Cardiac muscle cell (in vitro differentiated cells and primary cell): ENCODE measurements around the gene FBXL5. TPM values are rescaled to one million over a fixed set of nuclear protein-coding genes. Genes with fewer than 3 reads are reported as not detected.

Experiments used
- DNase-seq, 2 donors: peaks; one replicate each; pipeline versions ENCODE4 v3.0.0 to v3.0.0-alpha.2; 2010 to 2017; ENCODE audit warnings: low read depth in 1 of 2, low spot score in 1 of 2
- H3K27ac ChIP-seq: fragments of 200-600 bp; sonication (generic); 2 replicates; pipeline ENCODE4 v1.5.1; 2016
- H3K27me3 ChIP-seq: fragments of 200-600 bp; sonication (generic); 2 replicates; pipeline ENCODE4 v1.6.0; 2016; ENCODE audit warnings: control low read depth
- H3K36me3 ChIP-seq: fragments of 200-600 bp; sonication (generic); 2 replicates; pipeline ENCODE4 v1.5.1; 2016; ENCODE audit warnings: control low read depth
- H3K4me1 ChIP-seq: fragments of 200-600 bp; sonication (generic); 2 replicates; pipeline ENCODE4 v1.8.1; 2017; ENCODE audit warnings: low read depth, mild to moderate bottlenecking, mixed run types
- H3K4me3 ChIP-seq: fragments of 200-600 bp; sonication (generic); 2 replicates; pipeline ENCODE4 v1.5.1; 2016; ENCODE audit warnings: mild to moderate bottlenecking
- H3K9me3 ChIP-seq: fragments of 200-600 bp; sonication (generic); 2 replicates; pipeline ENCODE4 v1.5.1; 2017; ENCODE audit warnings: low read depth, mild to moderate bottlenecking, control low read depth
- polyA plus RNA-seq: library from polyadenylated mRNA; unstranded; fragments of >200 nt; fragmentation: Nextera tagmentation; extraction: Ambion mirVana; gene quantifications from 2 replicates; pipeline ENCODE4 v1.2.1, GENCODE V29; 2016
- total RNA-seq: library from RNA; depleted of rRNA; stranded (reverse); fragments of >200 nt; gene quantifications from 2 replicates; pipeline ENCODE4 v1.2.3, GENCODE V29; 2016
- TF ChIP-seq, protein P1 (sequence below): IDR thresholded peaks from 2 replicates; pipeline ENCODE4 v1.5.1; 2012; ENCODE audit warnings: low read depth, mild to moderate bottlenecking, low read length

The FBXL5 gene
- total and polyA plus RNA-seq, 2 experiments from 2014 or later = 39.0 to 66.3 TPM

DNA sequence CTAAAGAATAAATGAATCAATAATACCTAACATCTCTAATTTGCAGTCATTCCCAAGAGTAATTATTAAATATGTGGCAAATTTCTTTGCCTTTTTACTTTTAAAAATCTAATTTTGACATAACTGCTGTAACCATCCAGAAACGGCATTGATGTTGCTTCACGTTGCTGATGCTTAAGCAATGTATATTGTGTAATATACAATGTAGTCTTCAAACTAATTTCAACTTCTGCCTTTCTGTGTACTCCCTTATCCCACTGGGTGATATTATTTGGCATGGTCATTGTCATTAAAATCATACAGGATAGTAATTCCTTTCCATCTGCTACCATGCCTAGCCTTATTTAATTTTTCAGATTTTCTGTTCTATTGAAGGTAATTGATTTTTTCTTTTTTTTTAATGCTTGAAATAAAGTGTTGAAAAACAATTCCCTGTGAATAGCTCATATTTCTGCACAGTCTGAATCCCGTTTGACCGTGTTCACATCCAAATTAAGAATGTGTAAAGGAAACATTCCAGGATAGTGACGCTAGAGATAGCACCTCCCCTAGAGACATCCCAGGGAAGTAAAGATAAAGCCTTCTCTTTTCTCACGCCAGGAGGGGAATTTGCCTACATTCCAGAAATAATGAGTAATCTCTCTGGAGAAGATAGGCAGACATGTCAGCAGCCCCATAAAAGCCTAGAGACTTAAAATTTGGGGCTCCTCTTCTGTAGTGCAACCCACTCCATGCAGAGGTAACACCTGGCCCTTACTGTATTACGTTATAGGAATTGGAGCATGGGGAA, 35.1 kb upstream of the FBXL5 start:
- H3K9me3 ChIP-seq = no peaks in the 10 kb centered on the region
- DNase-seq = peak in 1 of 2 donors; percentile 97
- H3K4me1 ChIP-seq = no peaks in the 10 kb centered on the region
- H3K27me3 ChIP-seq = no peaks in the 10 kb centered on the region
- H3K27ac ChIP-seq = peak overlapping the region; percentile 78
- no peak overlapping the region for H3K4me3 ChIP-seq
- H3K36me3 ChIP-seq = peaks cover 16% of the 10 kb centered on the region
- TF ChIP-seq, protein P1, sequence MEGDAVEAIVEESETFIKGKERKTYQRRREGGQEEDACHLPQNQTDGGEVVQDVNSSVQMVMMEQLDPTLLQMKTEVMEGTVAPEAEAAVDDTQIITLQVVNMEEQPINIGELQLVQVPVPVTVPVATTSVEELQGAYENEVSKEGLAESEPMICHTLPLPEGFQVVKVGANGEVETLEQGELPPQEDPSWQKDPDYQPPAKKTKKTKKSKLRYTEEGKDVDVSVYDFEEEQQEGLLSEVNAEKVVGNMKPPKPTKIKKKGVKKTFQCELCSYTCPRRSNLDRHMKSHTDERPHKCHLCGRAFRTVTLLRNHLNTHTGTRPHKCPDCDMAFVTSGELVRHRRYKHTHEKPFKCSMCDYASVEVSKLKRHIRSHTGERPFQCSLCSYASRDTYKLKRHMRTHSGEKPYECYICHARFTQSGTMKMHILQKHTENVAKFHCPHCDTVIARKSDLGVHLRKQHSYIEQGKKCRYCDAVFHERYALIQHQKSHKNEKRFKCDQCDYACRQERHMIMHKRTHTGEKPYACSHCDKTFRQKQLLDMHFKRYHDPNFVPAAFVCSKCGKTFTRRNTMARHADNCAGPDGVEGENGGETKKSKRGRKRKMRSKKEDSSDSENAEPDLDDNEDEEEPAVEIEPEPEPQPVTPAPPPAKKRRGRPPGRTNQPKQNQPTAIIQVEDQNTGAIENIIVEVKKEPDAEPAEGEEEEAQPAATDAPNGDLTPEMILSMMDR = no peak

DNA sequence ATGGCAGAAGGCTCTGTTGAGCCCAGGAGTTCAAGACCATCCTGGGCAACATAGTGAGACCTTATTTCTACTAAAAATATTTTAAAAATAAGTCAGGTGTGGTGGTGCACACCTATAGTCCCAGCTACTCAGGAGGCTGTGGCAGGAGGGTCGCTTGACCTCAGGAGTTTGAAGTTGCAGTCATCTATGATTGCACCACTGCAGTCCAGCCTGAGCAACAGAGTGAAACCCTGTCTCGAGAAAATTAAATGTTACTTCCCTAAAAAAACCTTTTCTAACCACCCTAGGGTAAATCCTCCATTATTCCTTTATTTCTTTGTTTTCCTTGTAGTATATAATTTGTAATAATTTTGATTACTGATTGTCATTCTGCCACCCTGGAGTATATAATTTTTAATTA, 34.4 kb upstream of the FBXL5 start:
- peak in 1 of 2 donors; percentile 49 for DNase-seq
- Histone ChIP-seq H3K27ac (peak overlapping the region; percentile 78), H3K27me3 (no peaks in the 10 kb centered on the region), H3K4me1 (no peaks in the 10 kb centered on the region), H3K9me3 (no peaks in the 10 kb centered on the region), H3K4me3 (no peak overlapping the region), H3K36me3 (peaks cover 16% of the 10 kb centered on the region)
- TF ChIP-seq, protein P1 = no peak

DNA sequence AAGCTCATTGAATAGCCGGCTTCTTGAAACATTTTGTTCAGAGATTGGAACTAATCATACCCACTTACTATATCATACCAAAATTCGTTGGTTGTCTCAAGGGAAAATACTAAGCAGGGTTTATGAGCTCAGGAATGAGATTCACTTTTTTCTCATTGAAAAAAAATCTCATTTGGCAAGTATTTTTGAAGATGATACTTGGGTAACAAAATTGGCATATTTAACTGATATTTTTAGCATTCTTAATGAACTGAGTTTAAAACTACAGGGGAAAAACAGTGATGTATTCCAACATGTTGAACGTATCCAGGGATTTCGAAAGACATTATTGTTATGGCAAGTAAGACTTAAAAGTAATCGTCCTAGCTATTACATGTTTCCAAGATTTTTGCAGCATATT, 32.9 kb upstream of the FBXL5 start:
- H3K9me3 ChIP-seq = no peaks in the 10 kb centered on the region
- DNase-seq = no peak
- H3K36me3 ChIP-seq = peaks cover 16% of the 10 kb centered on the region
- H3K4me1 ChIP-seq = peaks cover 13% of the 10 kb centered on the region
- no peaks in the 10 kb centered on the region for H3K27me3 ChIP-seq
- H3K4me3 ChIP-seq = no peak overlapping the region
- H3K27ac ChIP-seq = no peak overlapping the region
- TF ChIP-seq, protein P1 = no peak

DNA sequence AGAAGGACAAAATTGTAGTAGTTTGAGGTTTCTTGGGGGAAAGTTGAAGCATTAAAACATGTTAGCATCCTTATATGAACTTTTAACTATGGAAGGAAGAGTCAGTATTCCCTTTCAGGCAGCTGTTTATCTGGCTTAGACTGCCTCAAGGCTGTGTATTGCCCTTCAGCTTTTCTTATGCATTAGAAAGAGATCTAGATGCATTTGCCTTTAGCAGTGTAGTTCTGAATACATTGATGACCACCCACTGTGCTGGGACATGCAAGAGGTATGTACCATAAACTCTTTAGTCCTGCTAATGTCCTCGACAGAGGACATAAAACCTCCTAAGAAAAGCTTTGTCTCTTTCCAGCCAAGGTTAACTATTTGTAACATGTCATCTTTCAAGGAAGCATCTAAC, 29.3 kb upstream of the FBXL5 start:
- DNase-seq = no peak
- H3K4me3 ChIP-seq = no peak overlapping the region

DNA sequence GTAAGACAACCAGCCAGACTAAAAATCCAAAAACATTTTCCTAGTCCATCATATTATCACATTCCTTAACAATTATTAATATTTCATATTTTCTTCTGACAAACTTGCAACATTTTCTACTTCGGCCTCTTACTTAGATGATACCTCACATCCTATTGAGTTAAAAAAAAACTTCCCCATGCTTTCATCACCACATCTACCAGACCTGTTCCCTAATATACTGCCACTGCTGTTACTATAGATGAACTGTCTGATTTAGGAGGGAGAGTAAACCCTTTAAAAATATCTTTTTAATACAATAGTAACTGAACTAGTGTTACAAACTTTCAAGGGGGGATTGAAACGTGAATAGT, 28.0 kb upstream of the FBXL5 start:
- TF ChIP-seq, protein P1 = no peak
- Histone ChIP-seq H3K27ac (peak overlapping the region; percentile 96), H3K36me3 (peaks cover 16% of the 10 kb centered on the region), H3K9me3 (no peaks in the 10 kb centered on the region), H3K4me3 (peak overlapping the region; percentile 57), H3K27me3 (no peaks in the 10 kb centered on the region), H3K4me1 (peaks cover 17% of the 10 kb centered on the region)
- no peak for DNase-seq

More for the DNA sequence above, 29.3 kb upstream of the FBXL5 start:
- Histone ChIP-seq H3K27me3 (no peaks in the 10 kb centered on the region), H3K4me1 (peaks cover 17% of the 10 kb centered on the region), H3K36me3 (peaks cover 16% of the 10 kb centered on the region), H3K9me3 (no peaks in the 10 kb centered on the region), H3K27ac (no peak overlapping the region)
- TF ChIP-seq, protein P1 = no peak
